PFSK-1 (cell line): Measurements from ENCODE around the gene CCDC136.
A peak's percentile ranks its signal among the peaks of the same experiment; 100 is the strongest.

Experiments
- FOXP2 ChIP-seq: optimal IDR thresholded peaks from 2 replicates; pipeline ENCODE3; 2011; ENCODE audit warnings: borderline replicate concordance, control low read depth, inconsistent platforms; ENCODE audit not compliant: insufficient read depth; ENCODE audit errors: extremely low read length, extremely low read depth
- POLR2AphosphoS5 ChIP-seq: IDR thresholded peaks from 2 replicates; pipeline ENCODE4 v1.6.1; 2012; ENCODE audit warnings: low read depth, mild to moderate bottlenecking, control low read depth, low read length, moderate library complexity
- SIN3A ChIP-seq: IDR thresholded peaks from 2 replicates; pipeline ENCODE4 v1.6.1; 2012; ENCODE audit warnings: mild to moderate bottlenecking, low read length, moderate library complexity, borderline replicate concordance; ENCODE audit not compliant: insufficient read depth
- TAF1 ChIP-seq: IDR thresholded peaks from 2 replicates; pipeline ENCODE4 v1.6.1; 2012; ENCODE audit warnings: low read length, control low read depth, borderline replicate concordance; ENCODE audit not compliant: insufficient read depth
- TF ChIP-seq, protein P1 (sequence below), 2 experiments: IDR thresholded peaks; 2 replicates each; pipeline versions ENCODE4 v1.6.1 to v1.8.0; 2011 to 2012; ENCODE audit warnings: low read depth in 2 of 2, low read length in 2 of 2, control low read depth in 1 of 2, inconsistent platforms in 1 of 2, mild to moderate bottlenecking in 1 of 2, moderate library complexity in 1 of 2; ENCODE audit not compliant: insufficient read depth in 1 of 2

The CCDC136 gene

DNA sequence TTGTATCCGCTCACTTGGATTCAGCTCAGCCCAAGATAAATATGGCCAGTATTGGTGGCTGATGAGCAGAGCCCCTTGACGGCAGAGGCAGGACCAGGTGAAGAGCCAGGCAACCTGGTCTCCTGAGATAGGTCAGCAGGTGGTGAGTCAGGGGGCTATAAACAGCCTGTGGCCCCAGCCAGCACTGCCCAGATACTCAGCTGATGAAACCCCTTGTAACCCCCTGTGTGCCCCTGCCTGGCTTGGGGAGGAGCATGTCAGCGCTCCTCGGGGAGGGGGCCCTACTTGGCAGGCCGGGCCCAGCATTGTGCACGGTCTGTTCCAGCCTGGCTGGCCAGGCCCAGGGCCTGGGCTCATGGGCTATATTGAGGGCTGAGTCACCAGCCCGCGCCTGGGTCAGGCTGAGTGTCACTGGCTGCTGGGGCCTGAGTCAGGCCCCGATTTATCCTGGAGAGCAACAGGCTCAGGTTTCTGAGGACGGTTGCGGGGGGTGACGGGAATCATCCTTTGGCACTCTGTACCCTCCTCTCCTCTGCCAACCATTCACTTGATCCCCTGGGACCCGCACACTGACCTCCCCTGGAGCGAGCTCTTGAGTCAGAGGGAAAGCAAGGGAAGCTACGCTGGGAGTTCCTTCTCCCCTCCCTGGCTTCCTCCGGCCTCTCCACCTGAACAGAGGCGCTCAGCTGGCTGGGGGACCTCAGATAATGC lies 35.6 kb downstream of the CCDC136 start:
- no peak for TF ChIP-seq SIN3A
- TF ChIP-seq, protein P1, sequence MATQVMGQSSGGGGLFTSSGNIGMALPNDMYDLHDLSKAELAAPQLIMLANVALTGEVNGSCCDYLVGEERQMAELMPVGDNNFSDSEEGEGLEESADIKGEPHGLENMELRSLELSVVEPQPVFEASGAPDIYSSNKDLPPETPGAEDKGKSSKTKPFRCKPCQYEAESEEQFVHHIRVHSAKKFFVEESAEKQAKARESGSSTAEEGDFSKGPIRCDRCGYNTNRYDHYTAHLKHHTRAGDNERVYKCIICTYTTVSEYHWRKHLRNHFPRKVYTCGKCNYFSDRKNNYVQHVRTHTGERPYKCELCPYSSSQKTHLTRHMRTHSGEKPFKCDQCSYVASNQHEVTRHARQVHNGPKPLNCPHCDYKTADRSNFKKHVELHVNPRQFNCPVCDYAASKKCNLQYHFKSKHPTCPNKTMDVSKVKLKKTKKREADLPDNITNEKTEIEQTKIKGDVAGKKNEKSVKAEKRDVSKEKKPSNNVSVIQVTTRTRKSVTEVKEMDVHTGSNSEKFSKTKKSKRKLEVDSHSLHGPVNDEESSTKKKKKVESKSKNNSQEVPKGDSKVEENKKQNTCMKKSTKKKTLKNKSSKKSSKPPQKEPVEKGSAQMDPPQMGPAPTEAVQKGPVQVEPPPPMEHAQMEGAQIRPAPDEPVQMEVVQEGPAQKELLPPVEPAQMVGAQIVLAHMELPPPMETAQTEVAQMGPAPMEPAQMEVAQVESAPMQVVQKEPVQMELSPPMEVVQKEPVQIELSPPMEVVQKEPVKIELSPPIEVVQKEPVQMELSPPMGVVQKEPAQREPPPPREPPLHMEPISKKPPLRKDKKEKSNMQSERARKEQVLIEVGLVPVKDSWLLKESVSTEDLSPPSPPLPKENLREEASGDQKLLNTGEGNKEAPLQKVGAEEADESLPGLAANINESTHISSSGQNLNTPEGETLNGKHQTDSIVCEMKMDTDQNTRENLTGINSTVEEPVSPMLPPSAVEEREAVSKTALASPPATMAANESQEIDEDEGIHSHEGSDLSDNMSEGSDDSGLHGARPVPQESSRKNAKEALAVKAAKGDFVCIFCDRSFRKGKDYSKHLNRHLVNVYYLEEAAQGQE (IDR thresholded peaks at IDR 0.05; ENCODE audit: insufficient read depth in 1 of 2, low read depth in 2 of 2, low read length in 2 of 2), result no peak
- no peak for TF ChIP-seq POLR2AphosphoS5
- no peak for TF ChIP-seq TAF1
- no peak for TF ChIP-seq FOXP2

DNA sequence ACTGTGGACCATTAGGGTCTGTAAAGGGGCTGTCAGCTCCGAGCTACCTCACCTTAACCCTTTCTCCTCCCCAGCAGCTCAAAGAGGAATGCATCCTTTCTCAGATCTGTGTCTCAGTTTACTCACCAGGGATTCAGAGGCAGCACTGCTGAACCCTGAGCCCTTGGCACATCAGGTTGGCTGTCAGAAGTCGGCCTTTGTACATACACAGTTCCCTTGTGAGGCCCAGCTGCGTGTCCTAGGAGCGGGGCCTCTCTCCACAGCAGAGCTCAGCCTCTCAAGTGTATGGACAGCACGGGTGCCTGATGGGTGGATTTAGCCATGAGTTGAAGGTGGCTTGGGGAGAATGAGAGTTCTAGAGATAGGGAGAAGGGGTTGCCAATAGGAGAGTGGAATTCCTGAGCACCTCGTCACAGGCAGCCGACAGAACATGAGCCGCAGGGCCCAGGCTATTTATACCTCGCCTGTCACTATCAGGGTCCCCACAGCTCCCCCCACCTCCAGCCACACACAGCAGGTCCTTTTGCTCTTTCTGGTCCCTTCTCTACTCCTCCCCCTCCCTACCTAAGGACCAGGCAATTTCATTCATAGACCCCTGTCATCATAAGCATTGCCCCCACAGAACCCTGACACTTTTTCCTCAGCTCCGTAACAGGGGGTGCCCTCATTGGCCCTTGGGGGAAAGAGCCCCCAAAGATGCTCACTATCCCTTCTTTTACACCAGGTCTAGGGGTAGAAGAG lies 36.4 kb downstream of the CCDC136 start:
- TF ChIP-seq TAF1 (no peak), POLR2AphosphoS5 (no peak), FOXP2 (no peak), SIN3A (no peak)
- TF ChIP-seq, protein P1 (IDR thresholded peaks at IDR 0.05; ENCODE audit: insufficient read depth in 1 of 2, low read depth in 2 of 2, low read length in 2 of 2), result no peak

DNA sequence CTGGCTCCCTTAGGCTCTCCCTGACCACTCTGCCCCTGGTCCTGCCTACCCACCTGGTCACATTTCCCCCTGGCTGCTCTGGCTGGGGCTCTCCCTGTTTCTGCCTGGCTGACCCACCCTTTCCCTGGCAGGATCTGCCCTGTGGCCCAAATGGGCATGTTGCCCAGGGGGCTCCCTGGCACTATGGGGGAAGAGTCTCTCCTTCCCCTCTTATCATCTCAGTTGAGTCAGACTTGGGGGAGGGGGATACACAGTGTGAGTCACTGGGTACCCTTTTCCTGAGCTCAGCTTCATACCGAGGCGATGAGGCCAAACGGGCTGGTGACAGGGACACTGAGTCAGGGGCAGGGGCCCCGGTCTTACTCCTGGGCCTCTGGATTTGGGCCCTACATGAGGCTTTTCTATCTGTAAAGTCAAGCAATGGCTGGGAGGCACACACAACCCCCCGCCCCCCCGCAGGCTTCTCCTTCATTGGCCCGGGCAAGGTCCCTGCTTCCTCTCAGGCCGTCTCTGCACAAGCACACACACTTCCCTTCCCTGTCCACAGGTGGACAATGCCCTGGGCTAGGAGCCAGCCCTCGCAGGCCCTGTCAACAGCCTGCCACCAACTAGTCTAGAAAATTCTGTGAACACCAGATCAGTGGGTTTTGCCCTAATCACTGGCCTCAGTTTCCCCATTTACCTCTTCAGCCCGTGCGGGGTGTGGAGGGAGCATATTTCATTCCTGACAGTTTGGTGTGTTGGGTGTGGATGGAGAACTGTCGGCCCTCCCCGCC lies 37.8 kb downstream of the CCDC136 start:
- no peak for TF ChIP-seq TAF1
- TF ChIP-seq FOXP2, result no peak
- no peak for TF ChIP-seq SIN3A
- TF ChIP-seq, protein P1 (IDR thresholded peaks at IDR 0.05; ENCODE audit: insufficient read depth in 1 of 2, low read depth in 2 of 2, low read length in 2 of 2), result no peak
- TF ChIP-seq POLR2AphosphoS5, result no peak

DNA sequence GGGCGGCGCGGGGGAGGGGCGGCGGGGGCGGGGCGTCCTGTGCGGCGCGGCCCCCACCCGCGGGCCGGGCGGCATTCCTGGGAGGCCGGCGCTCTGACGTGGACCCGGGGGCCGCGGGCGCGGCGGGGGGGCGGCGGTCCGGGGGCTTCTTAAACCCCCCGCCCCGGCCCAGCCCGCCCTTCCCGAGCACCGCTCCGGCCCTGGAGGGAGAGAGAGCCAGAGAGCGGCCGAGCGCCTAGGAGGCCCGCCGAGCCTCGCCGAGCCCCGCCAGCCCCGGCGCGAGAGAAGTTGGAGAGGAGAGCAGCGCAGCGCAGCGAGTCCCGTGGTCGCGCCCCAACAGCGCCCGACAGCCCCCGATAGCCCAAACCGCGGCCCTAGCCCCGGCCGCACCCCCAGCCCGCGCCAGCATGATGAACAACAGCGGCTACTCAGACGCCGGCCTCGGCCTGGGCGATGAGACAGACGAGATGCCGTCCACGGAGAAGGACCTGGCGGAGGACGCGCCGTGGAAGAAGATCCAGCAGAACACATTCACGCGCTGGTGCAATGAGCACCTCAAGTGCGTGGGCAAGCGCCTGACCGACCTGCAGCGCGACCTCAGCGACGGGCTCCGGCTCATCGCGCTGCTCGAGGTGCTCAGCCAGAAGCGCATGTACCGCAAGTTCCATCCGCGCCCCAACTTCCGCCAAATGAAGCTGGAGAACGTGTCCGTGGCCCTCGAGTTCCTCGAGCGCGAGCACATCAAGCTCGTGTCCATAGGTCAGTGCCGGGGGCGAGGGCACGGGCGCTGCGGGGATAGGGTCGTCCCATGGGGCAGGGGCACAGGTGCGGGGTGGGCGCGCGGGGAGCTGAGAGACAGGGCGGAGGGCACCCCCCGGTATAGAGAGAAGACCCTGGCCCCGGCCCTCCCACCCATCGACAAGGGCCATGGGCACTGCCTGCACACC lies 38.7 kb downstream of the CCDC136 start, which contains the start of gene FLNC:
FLNC (plus strand) TSS at position 176 of the 947 bp plus-strand sequence; CDS start at position 408, 232 bp downstream.
- TF ChIP-seq TAF1, result 0 out of 2 replicates have a peak, but pooled peaks have one; percentile 23
- TF ChIP-seq FOXP2, result no peak
- TF ChIP-seq, protein P1 (IDR thresholded peaks at IDR 0.05; ENCODE audit: insufficient read depth in 1 of 2, low read depth in 2 of 2, low read length in 2 of 2), result no peak
